GM21381 (cell line): ENCODE measurements around the gene CLCN2.
A peak's percentile ranks its signal among the peaks of the same experiment; 100 is the strongest.

Experiments used
- ATAC-seq: cut with Tn5 transposase; IDR thresholded peaks from one replicate; pipeline ENCODE4 v1.9.1; 2021; ENCODE audit warnings: mild to moderate bottlenecking, moderate library complexity; ENCODE audit not compliant: unreplicated experiment

Gene CLCN2

DNA sequence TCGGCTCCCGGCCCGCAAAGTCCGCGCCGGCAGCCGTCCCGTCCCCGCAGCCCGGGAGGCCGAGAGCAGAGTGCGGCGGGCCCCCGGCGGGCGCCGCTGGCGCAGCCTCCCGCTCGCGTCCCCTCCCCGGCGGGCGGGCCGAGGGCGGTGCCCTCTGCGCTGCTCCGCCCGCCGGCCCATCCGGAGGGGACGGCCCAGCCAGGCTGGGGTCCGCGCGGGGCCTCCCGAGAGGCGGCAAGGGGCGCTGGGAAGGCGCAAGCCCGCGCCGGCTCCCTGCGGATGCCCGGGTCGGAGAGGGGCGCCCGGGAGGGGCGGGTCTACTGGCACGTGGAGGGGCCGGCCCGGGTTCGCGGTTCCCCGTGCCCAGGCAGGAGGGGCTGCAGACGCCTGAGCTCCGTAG lies at the start of gene CLCN2, which contains the start of gene POLR2H:
Gene CLCN2 (minus strand): TSS at position 74 of the 400 bp plus-strand sequence. CDS start 126 bp downstream, outside the sequence.
Gene POLR2H (plus strand): TSS at position 179 of the 400 bp plus-strand sequence. CDS start 1,783 bp downstream, outside the sequence.
- ATAC-seq, result peak; percentile 44

DNA sequence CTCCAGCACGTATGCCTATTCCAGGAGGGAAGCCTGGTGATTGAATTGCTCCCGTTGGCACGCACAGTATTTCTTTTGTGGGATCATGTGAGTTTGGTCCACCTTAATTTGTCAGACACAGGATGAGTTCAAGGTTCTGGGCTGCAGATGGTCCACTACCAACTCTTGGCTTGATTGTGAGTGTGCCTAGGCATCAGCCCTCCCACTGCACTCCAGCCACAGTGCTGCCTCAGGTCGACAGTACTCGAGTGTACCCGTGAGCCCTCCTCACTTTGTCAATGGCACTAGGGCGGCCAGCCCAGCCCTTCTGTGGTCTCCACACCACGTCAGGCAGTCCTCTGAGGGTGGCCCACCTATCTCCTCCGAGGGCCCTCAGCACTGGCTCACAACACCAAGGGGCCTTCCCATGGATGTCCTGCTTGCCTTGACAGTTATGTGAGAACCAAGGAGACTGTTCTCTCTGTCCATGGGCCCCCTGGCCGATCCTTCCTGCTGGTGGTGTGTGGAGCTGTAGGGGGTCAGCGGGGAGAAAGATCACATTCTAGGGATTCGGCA lies 48.6 kb upstream of the CLCN2 start:
- ATAC-seq, result no peak

DNA sequence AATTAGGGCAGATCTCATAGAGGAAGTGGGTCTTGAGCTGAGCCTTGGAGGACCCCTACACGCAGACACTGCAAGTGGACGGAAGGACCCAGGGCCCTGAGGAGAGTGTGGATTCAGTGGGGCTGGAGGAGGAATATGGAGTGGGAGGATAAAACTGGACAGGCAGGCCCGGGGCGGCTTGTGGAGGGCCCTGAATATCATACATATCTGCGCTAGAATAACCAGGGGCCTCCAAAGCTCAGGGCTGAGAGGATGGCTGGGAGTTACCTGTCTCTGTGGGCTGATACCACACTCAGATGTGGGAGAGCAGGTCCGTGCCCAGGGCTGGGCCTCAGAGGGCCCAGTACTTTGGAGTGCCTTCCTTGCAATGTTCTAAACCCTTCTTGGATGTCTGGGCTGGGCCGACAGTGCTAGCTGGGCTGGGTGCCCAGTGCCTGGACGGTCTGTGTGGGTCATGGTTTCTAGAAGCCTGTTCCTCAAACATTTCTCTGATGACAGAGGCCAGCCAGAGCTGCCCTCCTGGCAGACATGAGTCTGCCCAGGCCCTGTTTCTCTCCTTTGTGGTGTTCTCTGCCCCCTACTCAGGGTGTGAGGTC lies 48.0 kb upstream of the CLCN2 start:
- ATAC-seq, result no peak

DNA sequence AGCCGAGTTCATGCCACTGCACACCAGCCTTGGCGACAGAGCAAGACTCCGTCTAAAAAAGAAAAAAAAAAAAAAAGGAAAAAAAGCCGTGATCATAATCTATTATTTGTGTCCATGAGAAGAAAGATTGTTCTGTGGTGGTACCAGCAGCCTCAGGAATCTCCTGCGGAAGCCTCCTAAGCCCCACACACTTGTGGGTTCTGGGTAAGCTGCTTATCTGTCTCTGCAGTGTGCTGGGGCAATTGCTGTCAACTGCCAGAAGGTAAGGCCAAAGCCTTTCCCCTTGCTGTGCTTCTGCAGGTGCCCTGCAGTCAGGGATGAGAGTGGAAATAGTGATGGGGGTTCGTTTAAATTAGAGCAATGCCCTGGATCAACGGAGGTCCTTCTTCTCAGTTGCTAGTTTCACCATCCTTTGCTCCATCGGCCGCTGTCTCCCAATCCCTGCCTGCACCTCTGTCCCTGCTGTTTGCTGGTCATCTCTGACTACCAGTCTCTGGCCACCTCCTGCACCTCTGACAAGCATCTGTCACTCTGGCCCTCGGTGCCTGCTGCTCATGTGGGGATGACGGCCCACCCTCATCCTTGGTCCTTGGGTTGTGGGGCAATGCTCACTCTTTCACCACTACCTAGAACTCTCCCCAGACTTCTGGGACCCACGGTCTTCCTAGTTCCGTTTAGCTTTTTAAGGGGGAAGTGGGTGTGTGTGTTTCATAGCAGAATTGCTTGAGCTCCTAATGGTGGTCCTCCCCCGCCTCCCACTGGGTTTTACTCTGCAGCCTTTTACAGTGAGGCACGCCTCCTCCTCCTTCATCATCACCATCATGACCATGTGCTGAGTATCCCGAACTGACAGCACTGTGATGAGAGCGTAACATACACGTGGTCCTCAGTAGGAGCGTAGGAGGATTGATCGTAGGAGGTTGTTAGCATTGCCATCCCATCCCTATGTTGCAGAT lies 43.9 kb upstream of the CLCN2 start:
- ATAC-seq, result no peak

DNA sequence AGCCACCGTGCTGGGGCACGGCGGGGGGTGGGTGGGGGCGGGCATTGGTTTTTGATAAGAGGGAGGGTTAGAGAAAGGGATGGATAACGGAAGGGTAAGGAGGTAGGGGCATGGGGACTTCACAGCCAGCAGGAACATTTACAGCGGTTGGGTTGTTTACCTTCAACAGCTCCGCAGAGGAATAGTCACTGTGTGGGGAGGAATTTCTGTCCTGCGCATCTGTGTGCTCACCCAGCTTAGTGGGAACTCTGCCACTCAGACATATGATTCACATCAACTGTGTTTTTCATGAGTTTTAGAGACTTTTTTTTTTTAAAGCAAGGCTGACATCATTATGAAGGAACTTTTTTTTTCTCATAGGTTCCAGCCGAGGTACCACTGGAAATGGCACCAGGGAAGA lies 38.0 kb upstream of the CLCN2 start:
- ATAC-seq, result no peak

DNA sequence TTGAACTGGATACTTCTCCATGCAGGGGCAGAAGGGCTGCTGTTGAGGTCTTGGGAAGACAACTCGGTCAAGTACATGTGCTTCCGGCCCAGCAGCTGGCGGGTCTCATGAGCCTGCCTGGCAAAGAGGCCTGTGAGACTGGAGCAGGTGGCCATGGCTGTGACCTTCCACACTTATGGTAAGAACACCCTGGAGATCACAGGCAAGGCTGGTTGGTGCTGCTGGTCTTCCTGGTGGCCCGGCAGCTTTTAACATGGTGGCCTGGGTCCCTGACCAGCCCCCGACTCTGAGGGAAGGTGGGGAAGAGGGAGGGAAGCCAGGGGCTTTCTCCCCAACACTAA lies 33.9 kb upstream of the CLCN2 start:
- ATAC-seq, result no peak

DNA sequence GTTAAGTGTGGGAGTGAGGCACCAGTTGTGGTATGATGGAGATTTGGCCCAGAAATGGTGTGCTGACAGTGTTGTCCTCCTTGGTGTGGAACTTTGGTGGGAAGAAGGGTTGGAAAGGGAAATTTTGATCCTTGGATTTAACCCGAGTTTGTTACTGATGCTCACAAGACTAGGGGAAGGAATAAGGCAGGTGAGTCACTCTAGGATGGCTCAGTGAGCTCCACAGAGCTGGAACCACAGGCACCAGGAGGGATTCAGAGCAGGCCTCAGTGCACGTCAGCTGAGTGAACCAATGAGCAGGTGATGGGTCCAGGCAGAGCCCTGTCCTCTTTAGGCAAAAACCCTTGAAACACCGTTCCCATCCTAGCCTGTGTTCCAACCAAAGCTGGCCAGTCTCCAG lies 29.9 kb upstream of the CLCN2 start:
- no peak for ATAC-seq

DNA sequence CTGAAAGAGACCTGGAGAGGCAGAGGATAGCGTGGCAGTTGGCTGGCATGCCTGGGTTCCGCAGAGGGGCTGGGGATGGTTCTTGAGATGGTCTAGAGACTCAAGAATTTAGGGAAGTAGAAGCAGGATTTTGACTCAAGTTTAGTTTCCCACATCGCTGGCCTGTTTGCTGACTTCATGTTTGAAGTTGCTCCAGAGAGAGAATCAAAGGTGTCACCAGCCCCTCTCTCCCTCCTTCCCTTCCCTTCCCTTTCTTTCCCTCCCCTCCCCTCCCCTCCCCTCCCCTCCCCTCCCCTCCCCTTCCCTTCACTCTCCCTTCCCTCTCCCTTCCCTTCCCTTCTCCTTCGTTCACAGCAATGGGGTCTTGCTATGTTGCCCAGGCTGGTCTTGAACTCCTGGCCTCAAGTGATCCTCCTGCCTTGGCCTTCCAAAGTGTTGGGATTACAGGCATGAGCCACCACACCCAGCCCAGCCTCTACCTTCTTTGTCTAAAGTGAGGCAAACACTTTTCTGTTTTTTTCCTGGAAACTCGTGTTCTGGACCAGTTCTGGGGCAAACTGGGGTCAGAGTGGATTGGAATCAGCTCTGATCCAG lies 28.6 kb upstream of the CLCN2 start:
- ATAC-seq, result no peak

DNA sequence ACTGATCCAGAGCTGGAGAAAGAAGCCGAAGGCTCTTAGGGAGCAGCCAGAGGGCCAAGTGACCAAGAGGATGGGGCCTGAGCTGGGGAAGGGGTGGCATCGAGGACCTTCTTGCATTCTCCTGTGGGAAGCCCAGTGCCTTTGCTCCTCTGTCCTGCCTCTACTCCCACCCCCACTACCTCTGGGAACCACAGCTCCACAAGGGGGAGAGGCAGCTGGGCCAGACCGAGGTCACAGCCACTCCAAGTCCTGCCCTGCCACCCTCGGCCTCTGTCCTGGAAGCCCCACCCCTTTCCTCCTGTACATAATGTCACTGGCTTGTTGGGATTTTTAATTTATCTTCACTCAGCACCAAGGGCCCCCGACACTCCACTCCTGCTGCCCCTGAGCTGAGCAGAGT lies 28.0 kb upstream of the CLCN2 start:
- ATAC-seq, result no peak

DNA sequence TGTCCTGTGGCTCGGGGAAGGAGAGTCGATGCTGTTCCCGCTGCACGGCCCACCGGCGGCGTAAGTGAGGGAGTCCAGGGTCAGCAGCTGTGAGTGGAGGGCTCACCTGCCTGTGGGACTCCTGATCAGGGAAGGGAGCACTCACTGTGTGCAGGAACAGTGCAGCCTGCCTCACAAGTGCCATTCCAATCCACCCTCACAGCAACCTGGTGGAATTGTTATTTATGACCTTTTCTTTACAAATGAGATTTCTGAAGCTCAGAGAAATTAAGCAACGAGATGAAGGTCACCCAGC lies 27.5 kb upstream of the CLCN2 start:
- no peak for ATAC-seq

DNA sequence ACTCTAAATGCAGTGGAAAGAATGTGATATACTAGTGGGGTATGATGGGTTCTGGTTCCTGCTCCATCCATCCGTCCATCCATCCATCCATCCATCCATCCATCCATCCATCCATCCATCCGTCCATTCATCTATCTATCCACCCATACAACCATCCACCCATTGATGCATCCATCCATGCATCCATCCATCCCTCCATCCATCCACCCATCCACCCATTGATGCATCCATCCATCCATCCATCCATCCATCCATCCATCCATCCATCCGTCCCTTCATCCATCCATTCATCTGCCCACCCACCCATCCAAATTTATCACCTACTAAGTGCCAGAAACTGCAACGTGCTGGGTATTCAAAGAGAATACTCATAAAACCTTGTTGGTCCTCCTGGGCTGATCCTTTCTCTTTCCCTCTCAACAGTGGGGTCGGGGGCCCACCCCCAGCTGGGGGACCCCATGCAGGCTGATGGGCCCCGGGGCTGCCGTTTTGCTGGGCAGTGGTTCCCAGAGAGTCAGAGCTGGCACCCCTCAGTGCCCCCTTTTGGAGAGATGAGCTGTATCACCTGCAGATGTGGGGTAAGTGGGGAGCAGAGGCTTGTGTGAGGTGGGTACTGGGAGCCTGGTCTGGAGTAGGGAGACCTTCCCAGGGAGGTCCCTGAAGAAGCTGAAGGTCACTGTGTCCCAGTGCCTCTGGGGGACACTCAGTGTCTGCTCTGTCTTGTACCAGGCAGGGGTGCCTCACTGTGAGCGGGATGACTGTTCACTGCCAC lies 26.9 kb upstream of the CLCN2 start:
- no peak for ATAC-seq

DNA sequence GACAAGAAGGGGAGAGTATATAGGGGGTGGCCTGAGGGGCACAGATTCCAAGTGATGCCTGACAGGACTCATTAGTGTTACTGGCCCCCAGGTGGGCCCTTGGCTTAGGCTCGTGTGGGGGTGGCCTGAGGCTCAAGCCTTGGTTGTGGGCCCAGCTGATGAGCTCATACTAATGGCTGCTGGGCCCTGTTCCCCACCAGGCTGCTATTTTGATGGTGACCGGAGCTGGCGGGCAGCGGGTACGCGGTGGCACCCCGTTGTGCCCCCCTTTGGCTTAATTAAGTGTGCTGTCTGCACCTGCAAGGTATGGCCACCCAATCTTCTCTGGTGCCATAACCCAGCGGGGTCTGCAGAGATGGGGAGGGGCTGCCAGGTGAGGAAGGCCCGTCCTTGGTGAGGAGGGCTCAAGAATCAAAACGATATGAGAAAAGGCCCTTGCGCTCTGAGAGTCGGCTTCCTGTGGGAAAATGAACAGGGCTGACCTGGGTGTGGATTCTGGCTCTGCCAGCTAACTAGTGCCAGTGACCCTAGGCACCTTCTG lies 25.8 kb upstream of the CLCN2 start:
- no peak for ATAC-seq

DNA sequence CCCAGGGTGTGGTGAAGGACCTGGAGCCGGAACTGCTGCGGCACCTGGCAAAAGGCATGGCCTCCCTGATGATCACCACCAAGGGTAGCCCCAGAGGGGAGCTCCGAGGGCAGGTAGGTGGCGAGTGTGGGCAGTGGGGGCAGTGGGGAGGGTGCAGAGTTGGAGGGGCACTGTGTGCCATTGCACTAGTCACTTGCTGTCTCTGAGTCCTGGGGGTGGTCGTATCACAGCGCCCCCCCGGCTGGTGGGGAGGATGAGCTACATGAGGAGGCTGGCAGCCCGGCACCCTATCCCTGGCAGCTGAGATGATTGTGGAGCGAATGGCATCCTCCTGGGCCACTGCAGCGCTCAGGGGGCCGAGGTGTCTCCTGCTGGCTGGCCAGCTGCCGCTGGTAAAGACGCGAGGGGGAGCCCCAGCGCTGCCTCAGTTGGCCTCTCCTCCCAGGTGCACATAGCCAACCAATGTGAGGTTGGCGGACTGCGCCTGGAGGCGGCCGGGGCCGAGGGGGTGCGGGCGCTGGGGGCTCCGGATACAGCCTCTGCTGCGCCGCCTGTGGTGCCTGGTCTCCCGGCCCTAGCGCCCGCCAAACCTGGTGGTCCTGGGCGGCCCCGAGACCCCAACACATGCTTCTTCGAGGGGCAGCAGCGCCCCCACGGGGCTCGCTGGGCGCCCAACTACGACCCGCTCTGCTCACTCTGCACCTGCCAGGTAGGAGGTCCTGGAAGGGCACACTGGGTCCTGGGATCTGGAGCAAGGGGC lies 24.8 kb upstream of the CLCN2 start:
- no peak for ATAC-seq

DNA sequence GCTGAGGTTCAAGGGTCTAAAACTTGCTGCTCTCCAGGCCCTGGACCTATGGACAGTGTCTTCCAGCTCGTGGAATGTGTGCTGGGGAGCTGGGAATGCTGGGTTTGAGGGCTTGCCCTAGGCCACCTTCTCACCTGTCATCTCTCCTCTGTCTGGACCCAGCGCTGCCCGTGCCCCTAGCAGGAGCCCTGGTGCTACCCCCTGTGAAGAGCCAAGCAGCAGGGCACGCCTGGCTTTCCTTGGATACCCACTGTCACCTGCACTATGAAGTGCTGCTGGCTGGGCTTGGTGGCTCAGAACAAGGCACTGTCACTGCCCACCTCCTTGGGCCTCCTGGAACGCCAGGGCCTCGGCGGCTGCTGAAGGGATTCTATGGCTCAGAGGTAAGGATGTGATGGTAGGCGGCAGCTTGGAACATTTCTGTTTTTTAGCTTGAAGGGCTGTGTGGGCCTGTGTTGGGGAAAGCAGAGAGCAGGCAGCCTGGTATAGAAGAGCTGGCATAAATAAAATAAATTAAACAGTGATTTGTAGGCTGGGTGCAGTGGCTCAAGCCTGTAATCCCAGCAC lies 23.5 kb upstream of the CLCN2 start:
- ATAC-seq, result no peak

DNA sequence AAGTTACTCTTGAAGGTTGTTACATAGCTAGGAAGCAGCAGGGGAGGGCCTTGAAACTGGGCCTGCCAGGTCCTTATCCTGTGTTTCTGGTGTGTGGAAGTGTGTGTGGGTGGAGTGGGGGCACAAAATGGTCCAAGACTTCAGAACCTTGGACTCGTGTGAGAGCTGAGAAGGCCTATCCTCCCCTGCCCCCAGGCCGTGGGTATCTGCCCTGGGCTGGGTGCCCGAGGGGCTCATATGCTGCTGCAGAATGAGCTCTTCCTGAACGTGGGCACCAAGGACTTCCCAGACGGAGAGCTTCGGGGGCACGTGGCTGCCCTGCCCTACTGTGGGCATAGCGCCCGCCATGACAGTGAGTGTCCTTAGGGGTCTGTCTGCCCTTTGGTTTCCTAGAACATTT lies 22.9 kb upstream of the CLCN2 start:
- no peak for ATAC-seq

DNA sequence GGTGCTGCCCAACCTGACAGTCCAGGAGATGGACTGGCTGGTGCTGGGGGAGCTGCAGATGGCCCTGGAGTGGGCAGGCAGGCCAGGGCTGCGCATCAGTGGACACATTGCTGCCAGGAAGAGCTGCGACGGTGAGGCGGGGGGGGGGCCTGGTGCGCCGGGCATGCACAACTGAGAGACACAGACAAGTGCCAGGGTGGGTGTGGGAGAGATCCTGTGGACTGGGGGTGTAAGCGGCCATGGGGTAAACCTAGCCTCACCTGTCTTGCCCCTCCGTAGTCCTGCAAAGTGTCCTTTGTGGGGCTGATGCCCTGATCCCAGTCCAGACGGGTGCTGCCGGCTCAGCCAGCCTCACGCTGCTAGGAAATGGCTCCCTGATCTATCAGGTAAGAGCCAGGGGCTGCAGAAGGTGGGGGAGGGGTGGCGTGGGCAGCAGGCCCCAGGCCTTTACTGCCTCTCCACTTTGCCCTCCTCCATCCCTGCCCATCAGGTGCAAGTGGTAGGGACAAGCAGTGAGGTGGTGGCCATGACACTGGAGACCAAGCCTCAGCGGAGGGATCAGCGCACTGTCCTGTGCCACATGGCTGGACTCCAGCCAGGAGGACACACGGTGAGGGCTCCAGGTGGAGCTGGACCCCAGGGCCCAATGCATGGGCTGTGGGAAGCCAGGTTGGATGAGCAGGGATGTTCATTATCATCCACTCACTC lies 21.8 kb upstream of the CLCN2 start:
- ATAC-seq, result no peak

DNA sequence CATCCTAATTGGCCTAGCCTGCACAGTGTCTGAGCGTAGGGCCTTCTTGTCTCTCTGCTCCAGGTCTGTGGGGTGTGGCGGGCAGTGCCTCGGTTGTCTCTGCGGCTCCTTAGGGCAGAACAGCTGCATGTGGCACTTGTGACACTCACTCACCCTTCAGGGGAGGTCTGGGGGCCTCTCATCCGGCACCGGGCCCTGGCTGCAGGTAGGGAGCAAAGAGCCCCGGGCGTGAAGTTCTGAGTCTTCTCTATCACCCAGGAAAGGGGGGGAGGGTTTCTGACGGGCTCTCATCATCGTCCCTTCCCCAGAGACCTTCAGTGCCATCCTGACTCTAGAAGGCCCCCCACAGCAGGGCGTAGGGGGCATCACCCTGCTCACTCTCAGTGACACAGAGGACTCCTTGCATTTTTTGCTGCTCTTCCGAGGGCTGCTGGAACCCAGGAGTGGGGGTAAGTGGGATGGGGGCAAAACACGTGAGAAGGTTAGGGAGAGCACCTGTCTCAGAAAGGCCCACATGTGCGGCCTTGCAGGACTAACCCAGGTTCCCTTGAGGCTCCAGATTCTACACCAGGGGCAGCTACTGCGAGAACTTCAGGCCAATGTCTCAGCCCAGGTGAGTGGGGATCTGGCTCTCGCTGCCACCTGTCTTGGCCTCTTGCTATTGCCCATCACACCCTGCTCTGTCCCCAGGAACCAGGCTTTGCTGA lies 21.1 kb upstream of the CLCN2 start:
- ATAC-seq, result no peak
